Activated effector memory CD4-positive, alpha-beta T cell treated with anti-CD3 and anti-CD28 coated beads, Interleukin-2, amount 50 U/mL, for 16 hours (primary cell): ENCODE measurements around the gene SDF2.

Source experiments
- DNase-seq: peaks from one replicate; pipeline ENCODE4 v3.0.0-alpha.2; 2020

SDF2 gene

GRCh38 chr17:28624148-28624547, 37.6 kb downstream of the SDF2 start:
- DNase-seq: no peak

GRCh38 chr17:28623696-28624095, 38.0 kb downstream of the SDF2 start:
- peak; percentile 30 for DNase-seq

GRCh38 chr17:28622186-28622585, 39.5 kb downstream of the SDF2 start:
- no peak for DNase-seq

- no peak for DNase-seq
Measured at GRCh38 chr17:28620010-28620409, 41.7 kb downstream of the SDF2 start.

- no peak for DNase-seq
Measured at GRCh38 chr17:28618464-28618863, 43.2 kb downstream of the SDF2 start.

- DNase-seq: peak; percentile 28
Measured at GRCh38 chr17:28616281-28616680, 45.4 kb downstream of the SDF2 start.

GRCh38 chr17:28615260-28615940, 46.3 kb downstream of the SDF2 start:
- DNase-seq: peak; percentile 10

- DNase-seq: peak; percentile 50
Measured at GRCh38 chr17:28613931-28614381, 47.8 kb downstream of the SDF2 start, which contains the start of gene RSKR. Gene RSKR, minus strand, starts transcription at chr17:28614185. Its CDS starts 24 bp downstream, at chr17:28614161.

- peak; percentile 73 for DNase-seq
Measured at GRCh38 chr17:28612936-28613872, 48.5 kb downstream of the SDF2 start.

- DNase-seq: peak; percentile 3
Measured at GRCh38 chr17:28612531-28612930, 49.2 kb downstream of the SDF2 start.

- DNase-seq: peak; percentile 27
Measured at GRCh38 chr17:28610376-28610775, 51.3 kb downstream of the SDF2 start.

- DNase-seq: peak; percentile 4
Measured at GRCh38 chr17:28604031-28604430, 57.7 kb downstream of the SDF2 start.

- peak; percentile 88 for DNase-seq
Measured at GRCh38 chr17:28599311-28600184, 62.2 kb downstream of the SDF2 start.

GRCh38 chr17:28598799-28599310, 62.9 kb downstream of the SDF2 start, which contains the start of gene SPAG5:
Gene SPAG5, minus strand, starts transcription at chr17:28599025. Its CDS starts 79 bp downstream, at chr17:28598946.
- DNase-seq: peak; percentile 98

GRCh38 chr17:28598389-28598788, 63.3 kb downstream of the SDF2 start:
- DNase-seq: peak; percentile 64
